T follicular helper cell (primary cell): ENCODE measurements around the gene DLEU7.

Source experiments
- DNase-seq: peaks from one replicate; pipeline ENCODE4 v3.0.0-alpha.2; 2020; ENCODE audit warnings: low read depth

DLEU7 gene

DNA sequence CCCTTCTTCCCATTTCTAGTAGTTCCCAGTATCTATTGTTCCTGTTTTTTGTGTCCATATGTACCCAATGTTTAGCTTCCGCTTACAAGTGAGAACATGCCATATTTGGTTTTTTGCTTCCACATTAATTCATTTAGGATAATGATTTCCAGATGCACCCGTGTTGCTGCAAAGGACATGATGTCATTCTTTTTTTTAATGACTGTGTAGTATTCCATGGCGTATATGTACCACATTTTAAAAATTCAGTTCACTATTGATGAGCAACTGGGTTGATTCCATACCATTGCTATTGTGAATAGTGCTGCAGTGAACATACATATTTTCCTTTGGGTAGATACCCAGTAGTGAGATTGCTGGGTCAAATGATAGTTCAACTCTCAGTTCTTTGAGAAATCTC is 50.5 kb downstream of the DLEU7 start:
- no peak for DNase-seq

DNA sequence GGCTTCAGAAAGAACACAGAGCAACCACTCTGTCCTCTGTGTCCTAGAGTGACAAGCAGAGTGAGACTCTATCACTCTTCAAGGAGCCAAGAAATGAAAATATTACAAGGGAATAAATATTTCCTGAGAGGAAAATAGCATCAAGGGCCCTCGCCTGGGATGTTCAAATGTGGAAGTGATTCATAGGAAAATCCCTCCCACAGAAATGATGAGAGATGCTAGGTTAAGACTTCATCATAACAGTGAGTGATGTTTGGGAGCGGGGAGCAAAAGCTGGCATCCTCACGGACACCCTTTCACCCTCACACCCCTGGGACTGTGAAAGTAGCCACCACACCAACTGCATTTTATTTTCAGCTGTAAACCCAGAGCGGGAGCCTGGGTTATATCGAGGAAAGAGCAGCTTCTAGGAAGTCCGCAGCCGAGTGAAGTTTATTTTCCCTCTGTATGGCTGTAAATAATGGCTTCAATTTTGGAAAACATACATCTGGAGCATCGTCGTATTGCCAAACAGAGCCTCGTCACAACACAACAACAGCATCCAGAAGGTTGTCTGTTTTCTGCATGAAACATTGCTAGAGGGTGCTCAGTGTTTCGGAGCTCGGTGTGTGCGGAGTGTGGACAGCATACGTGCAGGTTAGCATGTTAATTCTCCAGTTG is 54.8 kb downstream of the DLEU7 start:
- DNase-seq: no peak

DNA sequence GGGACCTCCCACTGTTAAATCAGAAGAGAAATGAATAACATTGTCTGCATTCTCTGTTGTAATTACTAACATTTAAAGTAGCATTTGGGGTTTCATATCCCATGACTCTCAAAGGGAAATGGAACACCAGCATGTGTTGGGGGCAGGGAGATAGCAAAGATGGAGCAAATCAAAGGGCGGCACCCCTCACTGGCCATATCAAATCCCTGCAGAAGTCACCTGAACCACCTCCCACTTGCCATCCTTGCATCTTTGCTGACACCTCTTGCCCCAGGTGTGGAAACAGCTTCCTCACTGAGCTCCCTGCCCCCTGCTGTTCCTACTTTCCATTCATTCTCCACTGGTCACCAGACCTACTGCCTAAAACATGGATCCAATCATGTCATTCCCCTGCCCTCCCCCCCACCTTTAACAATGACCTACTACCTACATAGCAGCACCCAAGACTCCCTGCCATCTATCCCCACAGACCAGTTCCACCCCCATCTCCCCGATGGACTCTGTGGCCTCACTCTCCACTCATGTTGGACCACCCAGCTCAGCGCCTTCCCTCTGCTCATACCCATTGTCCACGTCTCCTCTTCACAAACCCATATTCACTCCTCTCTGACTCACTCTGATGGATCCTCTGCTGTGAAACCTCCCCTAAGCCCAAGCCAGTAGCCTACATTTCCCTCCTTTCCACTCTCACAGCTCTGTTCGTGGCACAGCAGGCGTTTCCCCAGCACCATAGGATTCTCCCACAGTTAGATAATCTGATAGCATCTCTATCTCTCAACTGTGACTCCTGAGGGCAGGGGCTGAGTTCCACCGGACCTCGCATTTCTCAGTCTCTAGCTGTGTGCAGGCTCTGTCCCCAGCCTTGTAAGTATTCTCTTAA is 55.9 kb downstream of the DLEU7 start:
- DNase-seq: no peak

DNA sequence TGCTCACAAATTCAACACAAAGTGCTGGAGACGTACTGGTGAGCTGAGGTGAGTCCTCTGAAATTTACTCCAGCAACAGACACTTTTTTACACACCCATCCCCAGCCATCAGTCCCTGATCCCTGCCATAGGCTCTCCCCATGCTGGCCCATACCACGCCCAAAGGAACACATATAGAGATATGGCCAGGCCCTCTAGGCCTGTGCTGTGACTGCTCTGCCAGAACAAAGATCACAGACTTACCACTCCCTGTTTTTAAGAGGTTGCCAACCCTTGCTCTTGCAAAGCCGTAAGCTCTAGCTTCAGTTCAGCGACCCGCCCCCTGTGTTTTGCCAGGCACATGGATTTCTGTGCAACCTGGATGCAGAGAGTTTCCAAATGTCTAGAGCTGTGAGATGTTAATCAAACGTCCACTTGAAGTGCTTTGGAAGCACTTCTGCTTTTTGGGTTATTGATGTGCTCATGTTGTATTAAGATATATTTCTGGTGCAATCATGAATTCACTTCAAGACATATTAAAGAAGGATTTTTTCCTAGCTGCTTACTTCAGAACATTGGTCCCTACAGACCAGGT is 59.7 kb downstream of the DLEU7 start:
- DNase-seq: no peak

DNA sequence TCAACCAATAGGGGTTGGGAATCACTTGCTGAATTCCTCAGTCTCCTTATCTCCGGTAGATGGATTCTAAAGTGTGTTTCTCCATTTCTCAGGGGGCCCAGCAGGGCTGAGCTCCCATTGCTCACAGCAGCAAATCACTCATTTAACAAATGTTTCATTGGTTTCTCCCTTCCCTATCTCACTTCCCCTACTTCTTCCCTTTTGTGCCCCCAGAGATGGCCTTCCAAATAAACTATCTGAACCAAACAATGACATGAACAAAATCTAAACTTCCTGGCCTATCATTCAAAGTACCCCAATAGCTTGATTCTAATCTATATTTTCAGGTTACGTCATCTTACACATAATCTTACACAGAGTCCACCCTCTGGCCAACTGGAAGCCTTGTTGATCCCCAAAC is 60.4 kb downstream of the DLEU7 start:
- no peak for DNase-seq

DNA sequence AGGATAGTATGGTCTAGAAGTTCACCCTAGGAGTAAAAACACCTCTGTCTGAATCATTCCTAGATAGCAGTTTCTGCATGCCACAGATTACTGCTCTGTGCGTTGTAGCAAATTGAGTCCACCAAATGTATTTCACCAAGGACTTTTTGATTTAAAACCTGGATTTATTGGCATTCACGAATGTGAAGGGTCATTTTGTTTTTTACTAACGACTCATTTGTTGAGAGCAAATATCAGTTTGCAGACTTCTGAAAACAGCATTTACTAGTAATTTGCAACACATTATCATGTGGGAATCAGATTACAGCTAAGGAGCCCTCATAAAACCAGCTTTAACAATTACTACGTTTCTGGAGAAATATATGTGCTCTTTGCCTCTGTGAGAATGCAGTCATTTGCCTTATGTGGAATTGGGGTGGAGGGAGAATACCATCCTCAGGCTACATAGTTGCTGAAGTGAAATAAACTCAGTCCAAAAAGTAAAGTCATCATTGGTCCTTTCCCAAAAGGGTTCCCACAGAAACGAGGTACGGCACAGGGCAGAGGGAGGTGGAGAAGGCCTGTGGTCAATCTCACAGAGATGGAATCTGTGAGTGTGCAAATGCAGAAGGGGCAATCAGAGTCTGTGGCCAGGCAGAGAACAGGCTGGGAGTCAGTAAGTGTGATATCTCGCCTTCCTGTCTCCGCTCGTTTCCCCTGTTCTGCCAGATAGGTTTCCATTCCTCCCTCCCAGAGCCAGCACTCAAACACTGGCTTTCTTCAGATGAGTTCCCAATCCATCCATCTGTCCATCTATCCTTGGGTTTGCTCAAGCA is 63.1 kb downstream of the DLEU7 start:
- no peak for DNase-seq

DNA sequence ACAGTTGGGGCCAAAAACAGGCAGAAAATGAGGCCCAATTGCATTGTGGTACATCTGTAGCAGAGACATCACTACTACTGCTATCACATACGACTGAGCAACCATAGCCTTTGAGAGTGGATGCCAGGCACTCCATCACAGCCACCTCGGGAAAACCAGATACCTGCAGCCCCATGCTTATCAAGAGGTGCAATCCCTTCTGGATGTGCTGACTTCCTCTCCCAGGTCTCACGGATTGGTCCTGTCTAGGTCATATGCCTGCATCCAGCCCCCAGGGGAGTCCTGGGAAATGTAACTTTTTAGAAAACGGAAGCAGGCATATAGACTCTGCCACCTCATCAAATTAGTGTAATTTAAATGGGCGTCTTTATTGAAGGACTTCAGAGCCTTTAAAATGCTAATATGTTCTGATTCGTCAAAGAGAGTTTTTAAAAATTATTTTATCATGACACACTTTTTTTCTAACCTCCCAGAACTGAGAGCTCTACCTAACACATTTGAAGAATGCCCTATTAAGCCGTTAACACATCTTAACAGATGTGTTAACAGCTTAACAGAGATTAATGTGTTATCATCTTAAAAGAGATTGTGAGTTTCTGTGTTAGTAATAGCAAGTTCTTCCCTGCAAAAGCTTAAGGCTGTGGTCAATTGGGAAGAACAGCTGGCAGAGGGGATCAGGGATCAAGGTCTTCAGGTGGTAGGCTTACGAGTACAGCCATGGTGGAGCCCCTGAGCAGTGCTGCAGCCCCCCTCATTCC is 63.9 kb downstream of the DLEU7 start:
- DNase-seq: no peak
